Measurements from ENCODE around the gene NCAM1.

- TF ChIP-seq REST (IDR thresholded peaks at IDR 0.05; ENCODE audit: low read depth) (no peak), EP300 (IDR thresholded peaks at IDR 0.05; ENCODE audit: borderline replicate concordance) (no peak), CREB1 (IDR thresholded peaks at IDR 0.05; ENCODE audit: low read depth) (no peak), MAX (IDR thresholded peaks at IDR 0.05) (no peak), CEBPB (IDR thresholded peaks at IDR 0.05) (no peak), TCF12 (IDR thresholded peaks at IDR 0.05; ENCODE audit: low read depth) (no peak), RAD21 (IDR thresholded peaks at IDR 0.05; ENCODE audit: low read depth) (no peak), USF1 (IDR thresholded peaks at IDR 0.05) (no peak), NFIC (IDR thresholded peaks at IDR 0.05) (no peak), TEAD4 (IDR thresholded peaks at IDR 0.05) (no peak), YY1 (IDR thresholded peaks at IDR 0.05; ENCODE audit: low read depth) (no peak), TAF1 (IDR thresholded peaks at IDR 0.05; ENCODE audit: low read depth) (no peak)
Observed at GRCh38 chr11:113247221-113247620, 286.0 kb downstream of the NCAM1 start.

Data from Ishikawa (cell line).